Activated gamma-delta T cell treated with anti-CD3 and anti-CD28 coated beads, Interleukin-2, amount 50 U/mL, for 16 hours (primary cell): Measurements from ENCODE around the gene SCYL1.

ENCODE experiments used
- DNase-seq: peaks from one replicate; pipeline ENCODE4 v3.0.0-alpha.2; 2020; ENCODE audit warnings: low read depth

Gene SCYL1

DNA sequence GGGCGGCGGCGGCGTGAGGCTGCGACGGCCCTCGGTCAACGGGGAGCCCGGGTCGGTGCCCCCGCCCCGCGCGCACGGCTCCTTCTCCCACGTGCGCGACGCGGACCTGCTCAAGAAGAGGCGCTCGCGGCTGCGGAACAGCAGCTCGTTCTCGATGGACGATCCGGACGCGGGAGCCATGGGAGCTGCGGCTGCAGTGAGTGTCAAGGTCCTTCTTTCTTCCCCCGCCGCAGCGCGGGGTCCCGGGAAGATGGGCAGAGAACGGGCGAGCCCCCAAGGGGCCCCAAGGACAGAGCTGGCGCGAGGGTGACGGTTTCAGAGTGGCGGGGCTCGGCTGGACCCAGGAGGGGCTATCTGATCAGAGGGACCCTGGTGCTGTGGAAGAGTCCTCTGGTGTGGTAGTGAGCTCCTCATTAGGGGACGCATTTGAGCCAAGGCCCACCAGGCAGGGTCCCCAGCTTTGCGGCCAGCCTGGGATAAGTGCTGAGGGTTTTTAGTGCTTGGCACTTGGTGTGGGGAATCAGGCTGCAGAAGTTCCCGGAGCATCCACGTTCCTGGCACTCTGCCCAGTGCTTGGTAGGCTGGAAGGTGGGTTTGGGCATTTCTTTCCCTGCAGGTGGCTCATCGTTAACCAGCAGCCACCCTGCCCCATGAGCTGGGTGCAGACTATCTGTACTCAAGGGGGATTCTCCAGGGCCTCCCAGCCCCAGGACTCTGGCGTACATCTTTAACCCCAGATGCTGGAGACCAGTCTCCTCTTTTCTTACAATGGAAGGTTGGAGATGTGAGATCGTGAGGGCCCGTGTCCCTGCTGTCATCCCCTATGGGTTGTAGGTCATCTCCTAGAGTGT, 60.7 kb downstream of the SCYL1 start:
- DNase-seq: no peak

DNA sequence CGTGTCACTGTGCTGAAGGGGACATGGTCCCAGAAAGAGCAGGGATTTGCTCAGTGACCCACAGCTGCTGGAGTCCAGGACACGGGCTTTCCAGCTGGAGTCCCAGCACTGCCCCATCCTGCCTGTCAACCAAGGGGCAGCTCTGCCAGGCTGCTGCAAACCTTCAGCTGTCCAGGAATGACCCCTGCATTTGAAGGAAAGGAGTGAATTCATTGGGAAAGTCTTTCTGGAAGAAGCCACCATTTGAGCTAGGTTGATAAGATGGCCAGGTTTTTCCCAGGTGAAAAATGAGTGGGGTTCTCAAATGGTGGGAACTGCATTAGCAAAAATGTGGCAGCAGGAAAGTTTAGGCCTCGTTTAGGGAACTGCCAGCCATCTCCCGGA, 61.4 kb downstream of the SCYL1 start:
- no peak for DNase-seq

DNA sequence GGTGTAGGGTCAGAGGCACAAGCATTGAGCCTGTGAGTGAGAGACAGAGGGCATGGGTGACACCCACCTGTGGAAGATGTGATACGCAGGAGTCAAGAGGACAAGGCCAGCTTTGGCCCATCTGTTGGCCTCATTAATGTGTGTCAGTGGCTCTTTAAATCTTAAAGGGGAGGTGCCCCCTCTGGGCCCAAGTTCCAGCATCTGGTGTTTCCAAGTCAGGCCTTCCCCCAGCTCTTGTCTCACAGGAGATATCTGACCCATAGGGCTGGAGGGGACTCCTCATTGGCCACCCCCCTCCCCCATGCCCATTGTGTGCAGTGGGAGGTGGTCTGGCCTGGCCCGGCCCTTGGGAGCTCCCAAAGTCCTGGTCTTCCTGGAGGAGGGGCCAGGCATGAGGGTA, 61.8 kb downstream of the SCYL1 start:
- DNase-seq: no peak
